HepG2 (cell line): ENCODE results near the gene RABGAP1L. TPM values are rescaled to one million over a fixed set of nuclear protein-coding genes. Genes with fewer than 3 reads are reported as not detected.

Source experiments
- ATAC-seq: fragments of 200-7000 bp; cut with Tn5 transposase; 3 replicates; pipeline ENCODE4 v1.9.1; 2020; ENCODE audit warnings: mild to moderate bottlenecking, moderate library complexity
- BruUV-seq: library from RNA; stranded (reverse); fragments of 400-500 nt; replicated peaks from 2 replicates; lab custom pipeline; 2021; lab: Mats Ljungman, UMichigan
- CTCF ChIA-PET: fragments of 300-600 bp; formaldehyde crosslinking; extraction: SDS; loops from one replicate; lab custom pipeline; 2021; ENCODE audit warnings: low total read pairs, inconsistent platforms, low intra/inter-chr PET ratio; lab: Yijun Ruan, JAX
- POLR2A ChIA-PET: fragments of 350-600 bp; sonication (Branson Sonifier 250); formaldehyde crosslinking; loops from one replicate; lab custom pipeline; 2020; ENCODE audit warnings: antibody characterized with exemption, inconsistent platforms; lab: Yijun Ruan, JAX
- DNase-seq: peaks from one replicate; pipeline ENCODE4 v3.0.0-alpha.2; 2015; ENCODE audit warnings: low spot score
- FAIRE-seq: peaks from 3 replicates; lab custom pipeline; 2011; peaks lifted over from hg19 to GRCh38; lab: Jason Lieb, UNC
- H2AFZ ChIP-seq: one replicate; pipeline ENCODE4 v1.6.1; 2011; ENCODE audit warnings: low read length, inconsistent platforms
- H3K27ac ChIP-seq: fragments of 300-600 bp; 3 replicates; pipeline ENCODE4 v1.8.0; 2011; ENCODE audit warnings: mixed run types, mild to moderate bottlenecking, mixed read lengths, low read length, inconsistent platforms; ENCODE audit not compliant: insufficient read depth; ENCODE audit errors: extremely low read length
- H3K27me3 ChIP-seq, 2 experiments: fragments of 200-600 bp in 1 of 2; 2 replicates in 1 of 2; 3 replicates in 1 of 2; pipeline versions ENCODE4 v1.6.0 to v1.8.0; 2011; ENCODE audit warnings: low read length in 2 of 2, mild to moderate bottlenecking in 2 of 2, moderate library complexity in 2 of 2, inconsistent platforms in 1 of 2; ENCODE audit not compliant: insufficient read depth in 2 of 2, control insufficient read depth in 1 of 2
- H3K36me3 ChIP-seq, 2 experiments: fragments of 200-600 bp in 1 of 2; replicated peaks in 1 of 2; 2 replicates in 1 of 2; 3 replicates in 1 of 2; pipeline versions ENCODE4 v1.5.1 to v1.8.0; 2011; ENCODE audit warnings: low read length in 2 of 2, inconsistent platforms in 1 of 2; ENCODE audit not compliant: insufficient read depth in 2 of 2, control insufficient read depth in 1 of 2
- H3K4me1 ChIP-seq: 2 replicates; pipeline ENCODE4 v1.5.1; 2012; ENCODE audit warnings: low read length, inconsistent platforms; ENCODE audit not compliant: insufficient read depth
- H3K4me2 ChIP-seq: 2 replicates; pipeline ENCODE4 v1.6.0; 2011; ENCODE audit warnings: low read depth, low read length, inconsistent platforms
- H3K4me3 ChIP-seq, 3 experiments: fragments of 200-600 bp in 1 of 3; sonication (generic), shearing (Covaris generic) in 1 of 3; replicated peaks in 1 of 3; 2 replicates each; pipeline ENCODE4 v1.5.1; 2011 to 2016; ENCODE audit warnings: low read length in 3 of 3, inconsistent platforms in 2 of 3, low read depth in 2 of 3, mild to moderate bottlenecking in 2 of 3, control low read depth in 1 of 3, mixed read lengths in 1 of 3; ENCODE audit not compliant: insufficient read depth in 1 of 3
- H3K79me2 ChIP-seq: one replicate; pipeline ENCODE4 v1.6.1; 2011; ENCODE audit warnings: low read length, inconsistent platforms; ENCODE audit not compliant: insufficient read depth
- H3K9ac ChIP-seq: 2 replicates; pipeline ENCODE4 v1.6.0; 2011; ENCODE audit warnings: mild to moderate bottlenecking, low read depth, low read length, inconsistent platforms; ENCODE audit not compliant: insufficient read depth
- H3K9me3 ChIP-seq: 2 replicates; pipeline ENCODE4 v1.5.1; 2012; ENCODE audit warnings: mild to moderate bottlenecking, low read length
- H4K20me1 ChIP-seq: 2 replicates; pipeline ENCODE4 v1.6.0; 2011; ENCODE audit warnings: inconsistent platforms, mild to moderate bottlenecking, low read length, moderate library complexity; ENCODE audit not compliant: insufficient read depth
- PLRG1 ChIP-seq: fragments of 450-650 bp; conservative IDR thresholded peaks from 2 replicates; pipeline ENCODE4 v1.6.1; 2016
- ZFP36L1 ChIP-seq: sonication (generic); formaldehyde crosslinking; IDR thresholded peaks from 2 replicates; pipeline ENCODE4 v1.8.0; 2022; ENCODE audit warnings: mild to moderate bottlenecking, missing genetic modification reagents, moderate library complexity
- ZNF225 ChIP-seq: sonication (generic); formaldehyde crosslinking; IDR thresholded peaks from 2 replicates; pipeline ENCODE4 v1.4.0; 2020; ENCODE audit warnings: mild to moderate bottlenecking, missing genetic modification reagents
- ZNF331 ChIP-seq: sonication (generic); formaldehyde crosslinking; IDR thresholded peaks from 2 replicates; pipeline ENCODE4 v1.4.0; 2020; ENCODE audit warnings: missing genetic modification reagents
- ZSCAN9 ChIP-seq: IDR thresholded peaks from 2 replicates; pipeline ENCODE4 v1.6.1; 2016; ENCODE audit warnings: borderline replicate concordance
- WGBS: methylation state at CpG from one replicate; pipeline ENCODE4 v1.1.6; 2017; ENCODE audit warnings: low lambda C conversion rate; 5-methylcytosine and 5-hydroxymethylcytosine counted together
- in situ Hi-C: cut with HindIII; loops from 2 replicates; pipeline ENCODE4 v1.10.0; 2017; ENCODE audit warnings: low pct_unique_long_range_greater_than_20kb; ENCODE audit not compliant: extremely low pct_ligation_motif_present
- intact Hi-C: fragments of 100-400 bp; cut with micrococcal nuclease; formaldehyde crosslinking; loops from one replicate; pipeline ENCODE4 v1.10.0; 2022; ENCODE audit not compliant: unreplicated experiment
- polyA plus RNA-seq, 8 experiments: library from polyadenylated mRNA; depleted of rRNA in 3 of 8; stranded (reverse) in 7 of 8; unstranded in 1 of 8; fragments of >200 nt; fragmentation: Illumina TruSeq in 4 of 8; extraction: Trizol in 4 of 8; gene quantifications; 2 replicates each; pipeline versions ENCODE4 v1.2.1 to v1.2.3, GENCODE V29; 2011 to 2016; ENCODE audit warnings: low read depth in 4 of 8, missing spikeins in 1 of 8, mixed read lengths in 1 of 8; ENCODE audit not compliant: insufficient read depth in 1 of 8
- total RNA-seq, 5 experiments: library from RNA; depleted of rRNA; stranded (reverse); fragments of >200 nt; fragmentation: Illumina TruSeq; extraction: Trizol; gene quantifications; 2 replicates each; pipeline ENCODE4 v1.2.3, GENCODE V29; 2016; ENCODE audit warnings: low read depth in 1 of 5
- TF ChIP-seq, protein P1 (sequence below), 2 experiments: sonication (generic) in 1 of 2; formaldehyde crosslinking in 1 of 2; IDR thresholded peaks; 2 replicates each; pipeline versions ENCODE4 v1.4.0 to v1.6.1; 2016 to 2020; ENCODE audit warnings: borderline replicate concordance in 1 of 2, low read depth in 1 of 2, mild to moderate bottlenecking in 1 of 2, missing genetic modification reagents in 1 of 2

Gene RABGAP1L
- total and polyA plus RNA-seq, 2 of the 13 experiments (the other 11 are each of a cell fraction or from before 2014, with no cell fraction given), result 7.9 to 22.6 TPM

DNA sequence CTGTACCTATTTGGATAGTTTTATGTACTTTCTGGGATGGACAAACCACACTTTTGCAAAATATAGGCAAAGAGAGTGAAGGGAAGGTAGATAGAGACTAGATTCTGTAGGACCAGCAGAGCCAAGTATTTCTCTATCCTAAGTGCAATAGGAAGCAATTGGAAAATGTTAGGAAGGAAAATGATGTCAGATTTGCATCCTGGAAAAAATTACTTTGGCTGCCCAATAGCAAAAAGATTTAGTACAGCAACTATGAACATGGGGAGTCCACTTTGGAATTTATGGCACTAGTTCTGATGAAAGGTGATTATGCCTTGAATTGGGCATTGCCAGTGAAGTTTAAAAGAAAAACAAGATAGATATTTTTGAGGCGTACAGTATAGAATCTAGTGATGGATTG is 789.7 kb downstream of the RABGAP1L start:
- Histone ChIP-seq H4K20me1 (no peaks in the 10 kb centered on the region), H3K27ac (no peak overlapping the region), H3K4me3 (no peak overlapping the region), H2AFZ (no peak overlapping the region), H3K4me2 (no peak overlapping the region), H3K27me3 (no peaks in the 10 kb centered on the region), H3K4me1 (peaks cover 31% of the 10 kb centered on the region), H3K36me3 (no peaks in the 10 kb centered on the region), H3K9ac (no peak overlapping the region), H3K9me3 (no peaks in the 10 kb centered on the region), H3K79me2 (no peaks in the 10 kb centered on the region)
- in situ Hi-C loops (no loop called here), intact Hi-C loops (no loop called here)
- CTCF ChIA-PET, result no interaction called here
- ATAC-seq, result no peak
- POLR2A ChIA-PET, result no interaction called here
- 97% methylated on average over 1 of the region's 1 CpG for WGBS
- DNase-seq, result no peak
- no peak for TF ChIP-seq PLRG1
- no peak for TF ChIP-seq ZSCAN9 (CRISPR knock-in tag)
- no peak for TF ChIP-seq ZNF225 (CRISPR knock-in tag)
- TF ChIP-seq ZNF331 (CRISPR knock-in tag), result no peak
- TF ChIP-seq, protein P1, sequence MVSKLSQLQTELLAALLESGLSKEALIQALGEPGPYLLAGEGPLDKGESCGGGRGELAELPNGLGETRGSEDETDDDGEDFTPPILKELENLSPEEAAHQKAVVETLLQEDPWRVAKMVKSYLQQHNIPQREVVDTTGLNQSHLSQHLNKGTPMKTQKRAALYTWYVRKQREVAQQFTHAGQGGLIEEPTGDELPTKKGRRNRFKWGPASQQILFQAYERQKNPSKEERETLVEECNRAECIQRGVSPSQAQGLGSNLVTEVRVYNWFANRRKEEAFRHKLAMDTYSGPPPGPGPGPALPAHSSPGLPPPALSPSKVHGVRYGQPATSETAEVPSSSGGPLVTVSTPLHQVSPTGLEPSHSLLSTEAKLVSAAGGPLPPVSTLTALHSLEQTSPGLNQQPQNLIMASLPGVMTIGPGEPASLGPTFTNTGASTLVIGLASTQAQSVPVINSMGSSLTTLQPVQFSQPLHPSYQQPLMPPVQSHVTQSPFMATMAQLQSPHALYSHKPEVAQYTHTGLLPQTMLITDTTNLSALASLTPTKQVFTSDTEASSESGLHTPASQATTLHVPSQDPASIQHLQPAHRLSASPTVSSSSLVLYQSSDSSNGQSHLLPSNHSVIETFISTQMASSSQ (IDR thresholded peaks at IDR 0.05; ENCODE audit: low read depth), result no peak
- TF ChIP-seq, protein P1 (CRISPR knock-in tag; IDR thresholded peaks at IDR 0.05; ENCODE audit: borderline replicate concordance), result no peak
- TF ChIP-seq ZFP36L1 (CRISPR knock-in tag), result no peak
- FAIRE-seq, result no peak
- BruUV-seq, result no TSS peak
